ENCODE data around the gene IFITM1. TPM values are rescaled to one million over a fixed set of nuclear protein-coding genes. Genes with fewer than 3 reads are reported as not detected.

The IFITM1 gene
- polyA plus RNA-seq, 1 donor (not counting 4 experiments of a cell fraction or from before 2014, with no cell fraction given): 333 TPM

DNA sequence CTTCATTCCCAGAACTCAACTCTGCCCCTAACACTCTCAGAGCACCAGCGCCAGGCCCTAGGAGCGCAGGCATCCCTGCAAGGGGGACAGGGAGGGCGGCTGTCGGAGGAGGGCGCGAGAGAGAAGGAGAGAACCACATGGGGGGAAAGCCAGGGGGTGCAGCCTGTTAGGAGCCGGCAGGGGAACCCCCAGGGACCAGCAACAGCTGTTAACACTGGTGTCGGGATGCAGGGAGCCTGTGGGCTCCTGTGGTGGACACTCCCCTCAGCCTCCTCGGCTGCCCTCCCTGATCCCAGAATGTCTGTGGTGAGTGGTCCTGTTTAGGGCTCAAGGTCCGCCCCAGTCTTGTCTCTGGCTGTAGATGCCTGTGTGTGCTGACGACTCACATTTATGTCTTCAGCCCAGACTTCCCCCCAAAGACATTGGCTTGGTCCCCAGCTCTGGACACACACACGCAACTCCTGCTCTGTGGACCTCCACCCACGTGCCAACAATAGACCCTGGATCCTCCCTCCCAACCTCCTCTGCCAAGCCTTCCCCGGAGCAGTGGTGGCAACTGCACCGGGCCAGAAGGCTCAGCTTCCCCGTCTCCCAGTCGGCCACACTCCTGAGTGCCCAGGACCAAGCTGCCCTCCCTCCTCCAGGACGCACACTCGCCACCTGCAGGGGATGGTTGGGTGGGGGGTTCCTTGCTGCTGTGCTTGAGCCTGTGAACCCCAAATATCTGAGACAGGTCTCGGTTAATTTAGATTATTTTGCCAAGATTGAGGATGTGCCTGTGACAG, 13.7 kb upstream of the IFITM1 start:
- H3K27me3 ChIP-seq (ENCODE audit: control insufficient read depth, extremely low read depth, insufficient read depth, low read length): peaks cover 23% of the 10 kb centered on the region
- H3K4me2 ChIP-seq (ENCODE audit: control insufficient read depth, extremely low read depth, insufficient read depth, low read depth, low read length): no peak overlapping the region
- no peak overlapping the region for H3K9ac ChIP-seq (ENCODE audit: control insufficient read depth, extremely low read depth, insufficient read depth, low read length)
- H2AFZ ChIP-seq (ENCODE audit: control insufficient read depth, low read length): no peak overlapping the region
- dilution Hi-C loops (cut with MboI; ENCODE audit: extremely low pct_ligation_motif_present, low sequenced_read_pairs): no loop called here
- FAIRE-seq: no peak
- H3K9me1 ChIP-seq (ENCODE audit: control insufficient read depth, extremely low read depth, insufficient read depth, low read length): no peaks in the 10 kb centered on the region
- no peak for DNase-seq (ENCODE audit: low read depth, low spot score)
- no peak overlapping the region for H3K27ac ChIP-seq (ENCODE audit: control insufficient read depth, insufficient read depth, low read length)
- no peaks in the 10 kb centered on the region for H3K9me3 ChIP-seq (ENCODE audit: control insufficient read depth, low read depth, low read length)
- no peak overlapping the region for H3K4me3 ChIP-seq (ENCODE audit: control insufficient read depth in 2 of 3, extremely low read depth in 1 of 3, insufficient read depth in 2 of 3, low read depth in 1 of 3, low read length in 3 of 3)
- H4K20me1 ChIP-seq (ENCODE audit: control insufficient read depth, extremely low read depth, insufficient read depth, low read length): no peaks in the 10 kb centered on the region
- no peaks in the 10 kb centered on the region for H3K4me1 ChIP-seq (ENCODE audit: control insufficient read depth, extremely low read depth, insufficient read depth, low read length)
- no peaks in the 10 kb centered on the region for H3K79me2 ChIP-seq (ENCODE audit: control insufficient read depth, insufficient read depth, low read length)
- no peaks in the 10 kb centered on the region for H3K36me3 ChIP-seq (ENCODE audit: control insufficient read depth in 2 of 2, extremely low read depth in 1 of 2, insufficient read depth in 2 of 2, low read length in 2 of 2)
- TF ChIP-seq, protein P1, sequence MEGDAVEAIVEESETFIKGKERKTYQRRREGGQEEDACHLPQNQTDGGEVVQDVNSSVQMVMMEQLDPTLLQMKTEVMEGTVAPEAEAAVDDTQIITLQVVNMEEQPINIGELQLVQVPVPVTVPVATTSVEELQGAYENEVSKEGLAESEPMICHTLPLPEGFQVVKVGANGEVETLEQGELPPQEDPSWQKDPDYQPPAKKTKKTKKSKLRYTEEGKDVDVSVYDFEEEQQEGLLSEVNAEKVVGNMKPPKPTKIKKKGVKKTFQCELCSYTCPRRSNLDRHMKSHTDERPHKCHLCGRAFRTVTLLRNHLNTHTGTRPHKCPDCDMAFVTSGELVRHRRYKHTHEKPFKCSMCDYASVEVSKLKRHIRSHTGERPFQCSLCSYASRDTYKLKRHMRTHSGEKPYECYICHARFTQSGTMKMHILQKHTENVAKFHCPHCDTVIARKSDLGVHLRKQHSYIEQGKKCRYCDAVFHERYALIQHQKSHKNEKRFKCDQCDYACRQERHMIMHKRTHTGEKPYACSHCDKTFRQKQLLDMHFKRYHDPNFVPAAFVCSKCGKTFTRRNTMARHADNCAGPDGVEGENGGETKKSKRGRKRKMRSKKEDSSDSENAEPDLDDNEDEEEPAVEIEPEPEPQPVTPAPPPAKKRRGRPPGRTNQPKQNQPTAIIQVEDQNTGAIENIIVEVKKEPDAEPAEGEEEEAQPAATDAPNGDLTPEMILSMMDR (optimal IDR thresholded peaks at IDR 0.05 in 1 of 3, IDR thresholded peaks at IDR 0.05 in 1 of 3, conservative IDR thresholded peaks at IDR 0.05 in 1 of 3; ENCODE audit: extremely low read depth in 1 of 3, insufficient read depth in 2 of 3, low read length in 3 of 3): no peak
- no peak for TF ChIP-seq EZH2 (IDR thresholded peaks at IDR 0.05; ENCODE audit: low read length)

DNA sequence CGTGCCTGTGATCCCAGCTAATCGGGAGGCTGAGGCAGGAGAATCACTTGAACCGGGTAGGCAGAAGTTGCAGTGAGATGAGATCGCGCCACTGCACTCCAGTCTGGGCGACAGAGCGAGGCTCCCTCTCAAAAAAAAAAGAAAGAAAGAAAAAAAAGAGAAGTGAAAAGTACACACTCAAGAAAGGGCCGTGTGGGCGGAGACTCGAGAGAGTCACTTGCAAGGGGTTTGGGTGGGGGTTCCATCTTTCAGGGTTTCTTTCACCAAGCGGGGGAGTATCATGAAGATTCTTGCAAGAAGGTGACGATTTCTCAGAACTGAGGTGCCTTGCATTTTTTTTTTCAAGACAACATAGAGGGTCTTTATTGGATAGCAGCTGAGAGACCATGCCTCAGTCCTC, 10.5 kb upstream of the IFITM1 start:
- TF ChIP-seq, protein P1 (optimal IDR thresholded peaks at IDR 0.05 in 1 of 3, IDR thresholded peaks at IDR 0.05 in 1 of 3, conservative IDR thresholded peaks at IDR 0.05 in 1 of 3; ENCODE audit: extremely low read depth in 1 of 3, insufficient read depth in 2 of 3, low read length in 3 of 3): no peak
- TF ChIP-seq EZH2 (IDR thresholded peaks at IDR 0.05; ENCODE audit: low read length): no peak
- FAIRE-seq (no peak), DNase-seq (ENCODE audit: low read depth, low spot score) (no peak)
- dilution Hi-C loops (cut with MboI; ENCODE audit: extremely low pct_ligation_motif_present, low sequenced_read_pairs): no loop called here
- H3K27ac ChIP-seq (ENCODE audit: control insufficient read depth, insufficient read depth, low read length): no peak overlapping the region
- H3K4me2 ChIP-seq (ENCODE audit: control insufficient read depth, extremely low read depth, insufficient read depth, low read depth, low read length): no peak overlapping the region
- no peaks in the 10 kb centered on the region for H3K79me2 ChIP-seq (ENCODE audit: control insufficient read depth, insufficient read depth, low read length)
- H3K4me1 ChIP-seq (ENCODE audit: control insufficient read depth, extremely low read depth, insufficient read depth, low read length): no peaks in the 10 kb centered on the region
- no peaks in the 10 kb centered on the region for H3K36me3 ChIP-seq (ENCODE audit: control insufficient read depth in 2 of 2, extremely low read depth in 1 of 2, insufficient read depth in 2 of 2, low read length in 2 of 2)
- no peak overlapping the region for H3K4me3 ChIP-seq (ENCODE audit: control insufficient read depth in 2 of 3, extremely low read depth in 1 of 3, insufficient read depth in 2 of 3, low read depth in 1 of 3, low read length in 3 of 3)
- H3K9ac ChIP-seq (ENCODE audit: control insufficient read depth, extremely low read depth, insufficient read depth, low read length): no peak overlapping the region
- peaks cover 11% of the 10 kb centered on the region for H3K27me3 ChIP-seq (ENCODE audit: control insufficient read depth, extremely low read depth, insufficient read depth, low read length)
- no peaks in the 10 kb centered on the region for H3K9me3 ChIP-seq (ENCODE audit: control insufficient read depth, low read depth, low read length)
- no peak overlapping the region for H2AFZ ChIP-seq (ENCODE audit: control insufficient read depth, low read length)
- H4K20me1 ChIP-seq (ENCODE audit: control insufficient read depth, extremely low read depth, insufficient read depth, low read length): no peaks in the 10 kb centered on the region
- H3K9me1 ChIP-seq (ENCODE audit: control insufficient read depth, extremely low read depth, insufficient read depth, low read length): no peaks in the 10 kb centered on the region

Data from keratinocyte (primary cell).